NT2/D1 (cell line): ENCODE data around the gene MAS1.
"Not testable (repeated sequence)": the region's sequence is repeated elsewhere in the genome, so short reads cannot be mapped to it uniquely, and the experiment has no call there.

Experiments used
- DNase-seq: peaks from one replicate; pipeline ENCODE4 v3.0.0-alpha.2; 2011; ENCODE audit warnings: low read depth, low spot score
- H3K27me3 ChIP-seq: 2 replicates; pipeline ENCODE4 v1.6.0; 2011; ENCODE audit warnings: mild to moderate bottlenecking; ENCODE audit not compliant: insufficient read length, insufficient read depth
- H3K36me3 ChIP-seq: 2 replicates; pipeline ENCODE4 v1.6.1; 2011; ENCODE audit warnings: mild to moderate bottlenecking, low read length, mixed read lengths; ENCODE audit not compliant: insufficient read depth, insufficient read length
- H3K4me1 ChIP-seq: 2 replicates; pipeline ENCODE4 v1.5.1; 2011; ENCODE audit not compliant: insufficient read depth, insufficient read length
- H3K4me3 ChIP-seq: 2 replicates; pipeline ENCODE4 v1.5.1; 2011; ENCODE audit warnings: low read depth; ENCODE audit not compliant: insufficient read length
- H3K9ac ChIP-seq: 2 replicates; pipeline ENCODE4 v1.6.0; 2011; ENCODE audit warnings: low read depth; ENCODE audit not compliant: insufficient read length
- H3K9me3 ChIP-seq: 2 replicates; pipeline ENCODE4 v1.5.1; 2011; ENCODE audit warnings: mild to moderate bottlenecking, low read length; ENCODE audit not compliant: insufficient read depth
- SUZ12 ChIP-seq: IDR thresholded peaks from 2 replicates; pipeline ENCODE4 v1.6.1; 2011; ENCODE audit not compliant: insufficient read length, insufficient read depth; ENCODE audit errors: extremely low read depth
- YY1 ChIP-seq: IDR thresholded peaks from 2 replicates; pipeline ENCODE4 v1.6.1; 2011; ENCODE audit not compliant: insufficient read length, insufficient read depth
- ZNF274 ChIP-seq: IDR thresholded peaks from 2 replicates; pipeline ENCODE4 v1.6.1; 2011; ENCODE audit warnings: mild to moderate bottlenecking, low read depth, low read length

Gene MAS1

DNA sequence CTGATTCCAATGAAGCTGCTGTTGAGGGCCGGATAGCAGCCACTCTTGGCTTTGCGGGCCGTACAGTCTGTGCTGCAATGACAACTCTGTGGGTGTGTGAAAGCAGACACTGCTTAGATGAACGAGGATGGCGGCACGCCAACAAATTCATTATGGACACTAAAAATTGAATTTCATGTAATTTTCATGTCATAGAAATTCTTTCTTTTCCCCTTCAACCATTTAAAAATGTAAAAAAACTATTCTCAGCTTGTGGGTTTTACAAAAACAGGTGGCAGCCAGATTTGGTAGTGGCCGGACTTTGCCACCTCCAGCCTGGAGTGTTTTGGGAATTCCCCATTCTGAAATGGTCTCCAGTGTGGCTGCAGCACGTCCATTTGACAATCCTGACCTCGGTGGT lies 26.0 kb downstream of the MAS1 start:
- H3K27me3 ChIP-seq, result no peaks in the 10 kb centered on the region
- TF ChIP-seq ZNF274 (no peak), YY1 (no peak)
- no peaks in the 10 kb centered on the region for H3K36me3 ChIP-seq
- DNase-seq, result no peak
- H3K4me1 ChIP-seq, result no peaks in the 10 kb centered on the region
- no peak overlapping the region for H3K4me3 ChIP-seq
- no peak overlapping the region for H3K9ac ChIP-seq
- no peaks in the 10 kb centered on the region for H3K9me3 ChIP-seq

DNA sequence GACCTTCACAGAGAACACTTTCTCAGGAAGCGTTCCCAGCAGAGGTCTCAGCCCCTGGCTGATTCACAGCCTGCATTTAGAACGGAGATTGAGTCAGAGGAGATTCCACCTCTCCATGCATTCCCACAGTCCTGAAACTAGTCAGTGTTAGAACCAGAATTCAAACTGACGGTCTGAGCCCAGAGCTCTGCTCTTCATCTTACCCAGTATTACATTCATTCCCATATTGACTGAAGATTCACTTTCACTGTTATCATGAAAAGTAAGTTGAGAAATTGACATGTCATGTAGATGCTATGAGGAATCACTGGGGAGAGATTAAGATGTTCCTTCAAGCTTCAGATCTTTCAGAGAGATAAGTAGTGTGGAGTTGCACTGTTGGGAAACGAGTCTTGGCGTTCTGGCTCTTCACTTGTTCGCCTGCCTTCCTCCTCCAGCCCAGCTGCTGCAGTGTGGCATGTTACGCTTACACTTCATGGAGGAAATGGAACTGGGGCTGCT lies 28.3 kb downstream of the MAS1 start:
- no peaks in the 10 kb centered on the region for H3K9me3 ChIP-seq
- no peak overlapping the region for H3K9ac ChIP-seq
- H3K36me3 ChIP-seq, result no peaks in the 10 kb centered on the region
- no peak overlapping the region for H3K4me3 ChIP-seq
- no peak for DNase-seq
- TF ChIP-seq ZNF274 (no peak), YY1 (no peak)
- no peaks in the 10 kb centered on the region for H3K4me1 ChIP-seq
- no peaks in the 10 kb centered on the region for H3K27me3 ChIP-seq

DNA sequence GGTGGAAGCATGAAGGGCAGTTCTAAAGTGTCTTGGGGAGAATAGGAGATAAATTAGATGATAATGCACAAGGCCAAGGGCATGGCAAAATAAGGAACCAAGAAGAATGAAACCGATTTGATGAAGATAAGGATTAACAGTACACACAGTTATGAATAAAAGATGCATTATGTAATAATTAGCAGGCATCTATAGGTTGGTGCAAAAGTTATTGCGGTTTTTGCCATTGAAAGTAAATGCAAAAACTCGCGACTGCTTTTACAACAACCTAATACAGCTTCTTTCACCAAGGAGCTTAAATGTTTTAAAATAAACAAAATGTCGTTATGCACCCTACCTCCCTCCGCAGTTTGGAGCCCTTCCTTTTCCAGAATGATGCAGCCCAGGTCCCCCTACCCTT lies 29.0 kb downstream of the MAS1 start:
- DNase-seq, result no peak
- H3K27me3 ChIP-seq, result no peaks in the 10 kb centered on the region
- H3K4me1 ChIP-seq, result no peaks in the 10 kb centered on the region
- H3K4me3 ChIP-seq, result no peak overlapping the region
- no peak for TF ChIP-seq ZNF274
- no peaks in the 10 kb centered on the region for H3K9me3 ChIP-seq
- no peaks in the 10 kb centered on the region for H3K36me3 ChIP-seq
- H3K9ac ChIP-seq, result no peak overlapping the region

DNA sequence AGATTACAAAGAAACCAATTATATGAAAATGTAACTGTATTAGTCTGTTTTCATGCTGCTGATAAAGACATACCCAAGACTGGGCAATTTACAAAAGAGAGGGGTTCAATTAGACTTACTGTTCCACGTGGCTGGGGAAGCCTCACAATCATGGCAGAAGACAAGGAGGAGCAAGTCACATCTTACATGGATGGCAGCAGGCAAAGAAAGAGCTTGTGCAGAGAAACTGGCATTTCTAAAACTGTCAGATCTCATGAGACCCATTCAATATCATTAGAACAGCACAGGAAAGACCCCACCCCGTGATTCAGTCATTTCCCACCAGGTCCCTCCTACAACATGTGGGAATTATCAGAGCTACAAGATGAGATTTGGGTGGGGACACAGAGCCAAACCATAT lies 33.4 kb downstream of the MAS1 start:
- not testable (repeated sequence) for H3K4me3 ChIP-seq, H3K4me1 ChIP-seq, DNase-seq, H3K36me3 ChIP-seq, H3K9ac ChIP-seq, H3K27me3 ChIP-seq, H3K9me3 ChIP-seq

DNA sequence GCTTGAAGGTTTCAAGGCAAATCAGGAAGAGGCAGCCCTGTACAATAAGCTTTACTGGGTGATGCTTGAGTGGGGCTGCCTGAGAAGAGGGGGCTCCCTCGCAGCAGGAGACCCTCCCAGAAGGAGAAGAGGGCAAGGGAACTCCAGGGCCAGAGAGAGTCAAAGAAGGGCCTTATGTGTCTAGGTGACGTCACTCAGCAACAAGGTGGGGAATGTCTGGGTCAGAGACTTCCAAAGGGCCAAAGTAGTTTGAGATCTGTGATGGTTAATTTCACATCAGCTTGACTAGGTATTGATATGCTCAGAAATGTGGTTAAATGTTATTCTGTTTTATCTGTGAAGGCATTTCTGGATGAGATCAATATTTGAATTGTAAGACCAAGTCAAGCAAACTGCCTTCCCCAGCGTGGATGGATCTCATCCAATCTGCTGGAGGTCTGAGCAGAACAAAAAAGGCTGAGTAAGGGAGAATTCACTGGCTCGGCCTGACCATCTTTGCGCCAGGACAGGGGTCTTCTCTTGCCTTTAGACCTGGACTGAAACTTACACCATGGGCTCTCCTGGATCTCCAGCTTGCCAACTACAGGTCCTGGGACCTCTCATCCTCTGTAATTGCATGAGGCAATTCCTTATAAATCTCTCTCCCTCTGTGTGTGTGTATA lies 35.9 kb downstream of the MAS1 start:
- Histone ChIP-seq H3K9me3 (no peaks in the 10 kb centered on the region), H3K27me3 (no peaks in the 10 kb centered on the region), H3K9ac (no peak overlapping the region), H3K36me3 (no peaks in the 10 kb centered on the region), H3K4me3 (no peak overlapping the region), H3K4me1 (no peaks in the 10 kb centered on the region)
- TF ChIP-seq YY1 (no peak), SUZ12 (no peak), ZNF274 (no peak)
- DNase-seq, result no peak

DNA sequence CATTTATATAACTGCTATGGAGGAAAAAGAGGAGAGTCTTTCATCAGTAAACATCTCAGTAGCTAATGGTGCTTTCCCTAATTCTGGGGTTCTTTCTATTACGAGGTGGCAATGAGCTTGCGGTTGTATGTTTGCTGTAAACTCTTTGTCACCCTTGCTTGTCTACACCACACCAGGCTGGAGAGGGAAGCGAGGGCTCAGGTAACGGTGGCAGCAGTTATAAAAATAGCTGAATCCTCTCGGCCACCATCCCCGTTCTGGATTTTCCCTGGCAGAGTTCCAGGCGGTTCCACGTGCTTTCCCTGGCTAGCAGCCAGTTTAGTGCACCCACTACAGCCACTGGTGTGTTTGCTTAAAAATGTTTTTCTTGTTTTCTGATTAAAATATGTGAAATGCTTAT lies 39.0 kb downstream of the MAS1 start:
- no peak overlapping the region for H3K9ac ChIP-seq
- H3K4me3 ChIP-seq, result no peak overlapping the region
- no peak for DNase-seq

DNA sequence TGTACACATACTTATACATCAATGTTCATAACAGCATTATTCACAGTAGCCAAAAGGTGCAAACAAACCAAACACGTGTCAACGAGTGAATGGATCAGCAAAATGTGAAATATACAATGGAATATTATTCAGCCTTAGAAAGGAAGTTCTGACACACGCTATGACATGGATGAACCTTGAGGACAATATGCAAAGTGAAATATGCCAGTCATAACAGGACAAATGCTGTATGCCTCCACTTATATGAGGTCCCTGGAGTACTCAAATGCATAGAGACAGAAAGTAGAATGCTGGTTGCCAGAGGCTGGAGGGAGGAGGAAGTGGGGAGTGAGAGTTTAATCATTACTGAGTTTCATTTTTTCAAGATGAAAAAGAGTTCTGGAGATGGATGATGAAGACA lies 40.3 kb downstream of the MAS1 start:
- no peak for TF ChIP-seq SUZ12
- no peak for TF ChIP-seq YY1
- TF ChIP-seq ZNF274, result no peak
- Histone ChIP-seq H3K27me3 (no peaks in the 10 kb centered on the region), H3K36me3 (no peaks in the 10 kb centered on the region), H3K4me3 (no peak overlapping the region), H3K4me1 (no peaks in the 10 kb centered on the region), H3K9me3 (peaks cover 8% of the 10 kb centered on the region; the same call in 1 of the 2 replicates), H3K9ac (no peak overlapping the region)
- no peak for DNase-seq

More for the DNA sequence above, 39.0 kb downstream of the MAS1 start:
- Histone ChIP-seq H3K9me3 (no peaks in the 10 kb centered on the region), H3K36me3 (no peaks in the 10 kb centered on the region), H3K4me1 (no peaks in the 10 kb centered on the region), H3K27me3 (no peaks in the 10 kb centered on the region)
- no peak for TF ChIP-seq SUZ12
- TF ChIP-seq YY1, result no peak
- TF ChIP-seq ZNF274, result no peak

DNA sequence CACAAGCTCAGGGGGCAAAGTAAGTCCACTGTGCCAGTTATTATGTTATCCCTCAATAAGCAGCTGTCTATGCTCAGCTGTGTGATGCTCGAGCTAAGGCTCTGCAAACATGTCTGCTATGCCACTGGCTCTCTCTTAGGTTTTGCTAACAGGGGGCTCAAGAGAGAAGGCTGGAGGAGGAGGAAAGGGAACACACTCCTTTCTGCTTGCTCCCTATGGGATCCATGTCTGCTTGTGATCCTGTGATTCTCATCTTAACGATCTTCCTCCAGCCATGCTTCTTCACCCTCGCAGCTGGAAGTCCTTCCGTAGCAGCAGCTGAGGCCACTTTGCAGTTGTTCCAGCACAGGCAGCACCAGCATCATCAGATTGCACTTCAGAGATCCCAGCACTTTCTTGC lies 41.1 kb downstream of the MAS1 start:
- no peak overlapping the region for H3K9ac ChIP-seq
- peaks cover 9% of the 10 kb centered on the region; the same call in 1 of the 2 replicates for H3K9me3 ChIP-seq
- no peak for DNase-seq
- no peaks in the 10 kb centered on the region for H3K36me3 ChIP-seq
- H3K4me1 ChIP-seq, result no peaks in the 10 kb centered on the region
- TF ChIP-seq SUZ12 (no peak), YY1 (no peak), ZNF274 (no peak)
- H3K4me3 ChIP-seq, result no peak overlapping the region
- no peaks in the 10 kb centered on the region for H3K27me3 ChIP-seq
